H1 (cell line): ENCODE results near the gene PPP2R2C. TPM values are rescaled to one million over a fixed set of nuclear protein-coding genes. Genes with fewer than 3 reads are reported as not detected.

Experiments
- CHD2 ChIP-seq: IDR thresholded peaks from 2 replicates; pipeline ENCODE4 v1.6.1; 2012; ENCODE audit warnings: low read length, improper control_type of control experiment
- KDM5A ChIP-seq: fragments of 200-600 bp; IDR thresholded peaks from 2 replicates; pipeline ENCODE4 v1.7.1; 2012; ENCODE audit warnings: mild to moderate bottlenecking, low read length, inconsistent platforms, mixed read lengths
- POLR2AphosphoS5 ChIP-seq: IDR thresholded peaks from 2 replicates; pipeline ENCODE4 v1.6.1; 2011; ENCODE audit warnings: low read depth, low read length
- RBBP5 ChIP-seq: IDR thresholded peaks from 2 replicates; pipeline ENCODE4 v1.7.1; 2012; ENCODE audit warnings: low read depth, mild to moderate bottlenecking, inconsistent platforms, low read length, moderate library complexity, borderline replicate concordance
- TAF1 ChIP-seq: IDR thresholded peaks from 2 replicates; pipeline ENCODE4 v1.6.1; 2011; ENCODE audit warnings: mild to moderate bottlenecking, low read depth, low read length
- TCF12 ChIP-seq: IDR thresholded peaks from 2 replicates; pipeline ENCODE4 v1.6.1; 2011; ENCODE audit warnings: low read depth, mild to moderate bottlenecking, low read length
- polyA plus RNA-seq, 7 experiments: library from polyadenylated mRNA; depleted of rRNA in 3 of 7; stranded (reverse) in 5 of 7; unstranded in 2 of 7; fragments of >200 nt in 5 of 7; fragments of 200-250 nt in 2 of 7; gene quantifications; 1 replicate in 5 of 7; 2 replicates in 1 of 7; 4 replicates in 1 of 7; pipeline versions ENCODE4 v1.2.1 to v1.2.3, GENCODE V29; 2011 to 2013; ENCODE audit warnings: missing spikeins in 2 of 7, mixed read lengths in 2 of 7
- total RNA-seq: library from RNA; stranded (reverse); fragmentation: NEBNext Ultra II Directional; extraction: Animal tissue kit (Norgen Biotek cat#: 25700); gene quantifications from 2 replicates; pipeline ENCODE4 v1.2.1, GENCODE V29; 2021

PPP2R2C gene
- total and polyA plus RNA-seq, 2 of the 8 experiments (the other 6 are each of a cell fraction or from before 2014, with no cell fraction given), result 6.4 TPM

DNA sequence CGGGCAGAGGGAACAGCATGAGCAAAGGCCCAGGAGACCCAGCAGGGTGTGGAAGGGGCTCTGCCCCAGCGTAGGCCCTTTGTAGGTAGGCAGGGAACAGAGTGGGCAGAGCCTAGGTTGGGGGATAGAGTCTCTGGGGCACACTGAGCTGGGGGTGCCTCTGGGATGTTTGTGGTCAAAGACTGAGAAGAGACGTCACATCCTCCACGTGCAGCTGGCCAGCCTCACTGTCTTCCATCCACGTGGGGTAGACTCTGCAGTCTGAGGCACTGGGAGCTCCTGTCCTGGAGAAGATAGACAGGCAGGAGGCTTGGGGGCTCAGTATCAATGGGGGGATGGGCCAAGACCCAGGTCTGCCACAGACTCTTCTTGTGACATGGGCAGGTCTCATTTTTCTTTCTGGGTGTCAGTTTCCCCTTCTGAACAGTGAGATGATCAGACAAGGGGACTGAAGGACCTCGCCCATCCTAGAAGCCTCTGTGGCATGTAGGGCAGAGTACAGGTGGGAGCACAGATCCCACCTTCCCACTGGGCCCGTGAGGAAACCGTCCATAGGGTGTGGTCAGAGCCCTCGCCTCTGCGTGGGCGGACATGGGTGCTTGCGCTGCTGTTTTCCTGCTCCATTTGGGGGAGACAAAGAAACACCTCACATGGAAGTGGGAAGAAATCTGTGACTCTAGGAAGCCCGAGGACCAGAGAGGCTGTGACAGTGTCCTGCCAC is 179.9 kb downstream of the PPP2R2C start (continued):
- TF ChIP-seq RBBP5 (no peak), TAF1 (no peak), KDM5A (no peak), TCF12 (no peak), POLR2AphosphoS5 (no peak), CHD2 (no peak)
